WTC11 (cell line): ENCODE results near the gene ERVK3-1. TPM values are rescaled to one million over a fixed set of nuclear protein-coding genes. Genes with fewer than 3 reads are reported as not detected.
A peak's percentile ranks its signal among the peaks of the same experiment; 100 is the strongest.

Source experiments
- ARID4B ChIP-seq: sonication (generic); formaldehyde crosslinking; IDR thresholded peaks from 2 replicates; pipeline ENCODE4 v1.8.0; 2023; ENCODE audit warnings: missing genetic modification reagents, mild to moderate bottlenecking, borderline replicate concordance
- ATF2 ChIP-seq: sonication (generic); formaldehyde crosslinking; IDR thresholded peaks from 2 replicates; pipeline ENCODE4 v1.8.1; 2022; ENCODE audit warnings: low read depth, missing genetic modification reagents, borderline replicate concordance
- CBFB ChIP-seq: sonication (generic); formaldehyde crosslinking; IDR thresholded peaks from 2 replicates; pipeline ENCODE4 v1.8.1; 2022; ENCODE audit warnings: mild to moderate bottlenecking, low read depth, missing genetic modification reagents
- CDX4 ChIP-seq: fragments of 250-450 bp; sonication (Bioruptor Pico); IDR thresholded peaks from 2 replicates; pipeline ENCODE4 v1.9.0; 2021; ENCODE audit warnings: moderate library complexity, mild to moderate bottlenecking, inconsistent platforms, borderline replicate concordance
- CREM ChIP-seq: sonication (generic); formaldehyde crosslinking; IDR thresholded peaks from 2 replicates; pipeline ENCODE4 v1.8.1; 2022; ENCODE audit warnings: mild to moderate bottlenecking, missing genetic modification reagents, moderate library complexity
- ERG ChIP-seq: fragments of 250-450 bp; sonication (Bioruptor Pico); IDR thresholded peaks from 2 replicates; pipeline ENCODE4 v1.8.0; 2021; ENCODE audit warnings: mild to moderate bottlenecking
- ESRRA ChIP-seq: sonication (generic); formaldehyde crosslinking; IDR thresholded peaks from 2 replicates; pipeline ENCODE4 v1.8.1; 2022; ENCODE audit warnings: mild to moderate bottlenecking, missing genetic modification reagents, borderline replicate concordance
- FOXJ3 ChIP-seq: sonication (generic); formaldehyde crosslinking; IDR thresholded peaks from 2 replicates; pipeline ENCODE4 v1.9.0; 2021; ENCODE audit warnings: missing genetic modification reagents, mild to moderate bottlenecking, borderline replicate concordance
- FOXK1 ChIP-seq: sonication (generic); formaldehyde crosslinking; IDR thresholded peaks from 2 replicates; pipeline ENCODE4 v1.8.0; 2022; ENCODE audit warnings: mild to moderate bottlenecking, moderate library complexity, missing genetic modification reagents
- GABPB1 ChIP-seq: sonication (generic); formaldehyde crosslinking; IDR thresholded peaks from 2 replicates; pipeline ENCODE4 v1.8.1; 2023; ENCODE audit warnings: mild to moderate bottlenecking, missing genetic modification reagents
- GRHL2 ChIP-seq: fragments of 250-450 bp; sonication (Bioruptor Pico); IDR thresholded peaks from 2 replicates; pipeline ENCODE4 v1.8.0; 2022; ENCODE audit warnings: mild to moderate bottlenecking, moderate library complexity; ENCODE audit not compliant: insufficient replicate concordance, severe bottlenecking
- GTF2I ChIP-seq: fragments of 250-450 bp; sonication (Bioruptor Pico); conservative IDR thresholded peaks from 2 replicates; pipeline ENCODE4 v1.4.0; 2021; ENCODE audit warnings: mild to moderate bottlenecking
- HMGA2 ChIP-seq: fragments of 250-450 bp; sonication (Bioruptor Pico); IDR thresholded peaks from 2 replicates; pipeline ENCODE4 v1.4.0; 2021; ENCODE audit warnings: mild to moderate bottlenecking, moderate library complexity
- JUN ChIP-seq: sonication (generic); formaldehyde crosslinking; IDR thresholded peaks from 2 replicates; pipeline ENCODE4 v1.8.0; 2023; ENCODE audit warnings: mild to moderate bottlenecking, missing genetic modification reagents
- KAT7 ChIP-seq: sonication (generic); formaldehyde crosslinking; IDR thresholded peaks from 2 replicates; pipeline ENCODE4 v1.8.1; 2023; ENCODE audit warnings: missing genetic modification reagents, mild to moderate bottlenecking, borderline replicate concordance
- NFE2L1 ChIP-seq: sonication (generic); formaldehyde crosslinking; IDR thresholded peaks from 2 replicates; pipeline ENCODE4 v1.8.1; 2023; ENCODE audit warnings: missing genetic modification reagents
- NR3C1 ChIP-seq: sonication (generic); formaldehyde crosslinking; conservative IDR thresholded peaks from 2 replicates; pipeline ENCODE4 v1.8.1; 2023; ENCODE audit warnings: low read depth, mild to moderate bottlenecking, missing genetic modification reagents
- PRRX2 ChIP-seq: fragments of 250-450 bp; sonication (Bioruptor Pico); IDR thresholded peaks from 2 replicates; pipeline ENCODE4 v1.8.0; 2021; ENCODE audit warnings: mild to moderate bottlenecking
- SMAD3 ChIP-seq: sonication (generic); formaldehyde crosslinking; IDR thresholded peaks from 2 replicates; pipeline ENCODE4 v1.8.0; 2022; ENCODE audit warnings: missing genetic modification reagents, mild to moderate bottlenecking, borderline replicate concordance
- SMAD4 ChIP-seq: sonication (generic); formaldehyde crosslinking; IDR thresholded peaks from 2 replicates; pipeline ENCODE4 v1.8.0; 2022; ENCODE audit warnings: mild to moderate bottlenecking, missing genetic modification reagents
- TEAD4 ChIP-seq: sonication (generic); formaldehyde crosslinking; IDR thresholded peaks from 2 replicates; pipeline ENCODE4 v1.8.0; 2022; ENCODE audit warnings: mild to moderate bottlenecking, missing genetic modification reagents
- USF2 ChIP-seq: sonication (generic); formaldehyde crosslinking; IDR thresholded peaks from 2 replicates; pipeline ENCODE4 v1.8.1; 2023; ENCODE audit warnings: mild to moderate bottlenecking, missing genetic modification reagents, moderate library complexity
- ZBTB21 ChIP-seq: sonication (generic); formaldehyde crosslinking; IDR thresholded peaks from 2 replicates; pipeline ENCODE4 v1.8.1; 2023; ENCODE audit warnings: mild to moderate bottlenecking, missing genetic modification reagents, borderline replicate concordance
- ZNF121 ChIP-seq: sonication (generic); formaldehyde crosslinking; IDR thresholded peaks from 2 replicates; pipeline ENCODE4 v1.8.0; 2023; ENCODE audit warnings: missing genetic modification reagents
- ZNF263 ChIP-seq: sonication (generic); formaldehyde crosslinking; IDR thresholded peaks from 2 replicates; pipeline ENCODE4 v1.8.1; 2022; ENCODE audit warnings: low read depth, mild to moderate bottlenecking, moderate library complexity, missing genetic modification reagents
- ZNF416 ChIP-seq: fragments of 250-450 bp; sonication (Bioruptor Pico); IDR thresholded peaks from 2 replicates; pipeline ENCODE4 v1.9.0; 2021; ENCODE audit warnings: mild to moderate bottlenecking, inconsistent platforms
- ZNF423 ChIP-seq: fragments of 250-450 bp; sonication (Bioruptor Pico); IDR thresholded peaks from 2 replicates; pipeline ENCODE4 v2.1.2; 2022; ENCODE audit warnings: mild to moderate bottlenecking, moderate library complexity
- total RNA-seq: library from RNA; stranded (reverse); gene quantifications from 3 replicates; pipeline ENCODE4 v1.2.3, GENCODE V29; 2021
- TF ChIP-seq, protein P1 (sequence below): sonication (generic); formaldehyde crosslinking; IDR thresholded peaks from 2 replicates; pipeline ENCODE4 v1.8.0; 2022; ENCODE audit warnings: mild to moderate bottlenecking, missing genetic modification reagents
- TF ChIP-seq, protein P2 (sequence below): sonication (generic); formaldehyde crosslinking; IDR thresholded peaks from 2 replicates; pipeline ENCODE4 v1.8.1; 2022; ENCODE audit warnings: missing genetic modification reagents, borderline replicate concordance

The ERVK3-1 gene
- total RNA-seq, 1 experiment from 2014 or later, result 26.0 TPM

DNA sequence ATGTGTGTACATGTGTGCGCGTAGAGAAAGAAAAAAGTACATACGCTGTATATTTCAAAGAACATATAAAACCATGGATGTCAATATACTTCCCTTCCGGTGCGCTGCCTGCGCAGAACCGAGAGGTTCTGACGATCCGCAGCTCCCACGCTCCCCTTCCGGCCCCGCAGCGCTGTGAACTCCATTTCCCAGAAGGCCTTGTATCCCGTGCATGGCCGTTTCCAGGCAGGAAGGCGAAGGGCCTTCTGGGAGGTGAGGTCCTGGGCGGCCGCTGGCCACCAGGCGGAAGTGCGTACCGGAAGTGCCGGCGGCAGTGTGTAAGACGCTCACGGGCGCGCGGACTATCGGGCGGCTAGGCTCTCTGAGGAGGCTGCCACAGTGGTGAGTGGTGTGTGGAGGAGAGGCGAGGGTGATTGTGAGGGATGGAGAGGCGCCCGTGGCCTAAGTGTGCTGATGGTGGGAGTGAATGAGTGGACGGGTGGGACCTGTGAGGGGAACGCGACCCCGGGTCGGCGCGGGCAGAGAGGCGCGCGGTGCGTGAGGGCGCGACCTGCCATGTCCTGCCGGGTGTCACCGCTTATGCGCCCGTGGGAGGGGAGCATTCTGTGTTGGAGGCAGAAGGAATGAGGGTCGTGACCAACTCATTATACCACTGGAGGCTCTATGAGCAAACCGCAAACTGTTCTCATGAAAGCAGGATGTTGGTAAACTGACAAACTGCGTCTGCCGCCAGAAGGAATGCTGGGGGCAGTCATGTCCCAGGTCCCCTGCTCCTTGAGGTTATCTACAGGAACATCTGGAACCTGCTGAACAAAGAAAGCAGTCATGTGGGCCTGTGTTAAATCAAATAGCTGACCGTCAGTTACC lies at the start of gene ERVK3-1 (continued):
- TF ChIP-seq SMAD4 (no peak), NR3C1 (CRISPR knock-in tag) (no peak), CBFB (CRISPR knock-in tag) (no peak), ESRRA (CRISPR knock-in tag) (no peak), GRHL2 (CRISPR knock-in tag) (no peak), USF2 (peak; percentile 71), FOXK1 (CRISPR knock-in tag) (peak; percentile 83), ZNF416 (CRISPR knock-in tag) (no peak), ZBTB21 (0 out of 2 replicates have a peak, but pooled peaks have one; percentile 67), CDX4 (CRISPR knock-in tag) (no peak), TEAD4 (no peak), ZNF423 (CRISPR knock-in tag) (no peak), ATF2 (CRISPR knock-in tag) (no peak), ERG (no peak), PRRX2 (CRISPR knock-in tag) (no peak), ARID4B (CRISPR knock-in tag) (peak; percentile 95), KAT7 (CRISPR knock-in tag) (no peak), HMGA2 (CRISPR knock-in tag) (no peak), SMAD3 (CRISPR knock-in tag) (peak; percentile 50; the same call in 1 of the 2 replicates), ZNF263 (no peak), FOXJ3 (CRISPR knock-in tag) (no peak), NFE2L1 (CRISPR knock-in tag) (peak; percentile 89), GABPB1 (CRISPR knock-in tag) (peak; percentile 59; the same call in 1 of the 2 replicates), CREM (peak; percentile 76; the same call in 1 of the 2 replicates), JUN (CRISPR knock-in tag) (0 out of 2 replicates have a peak, but pooled peaks have one; percentile 26), ZNF121 (0 out of 2 replicates have a peak, but pooled peaks have one; percentile 21), GTF2I (CRISPR knock-in tag) (no peak)
- TF ChIP-seq, protein P1, sequence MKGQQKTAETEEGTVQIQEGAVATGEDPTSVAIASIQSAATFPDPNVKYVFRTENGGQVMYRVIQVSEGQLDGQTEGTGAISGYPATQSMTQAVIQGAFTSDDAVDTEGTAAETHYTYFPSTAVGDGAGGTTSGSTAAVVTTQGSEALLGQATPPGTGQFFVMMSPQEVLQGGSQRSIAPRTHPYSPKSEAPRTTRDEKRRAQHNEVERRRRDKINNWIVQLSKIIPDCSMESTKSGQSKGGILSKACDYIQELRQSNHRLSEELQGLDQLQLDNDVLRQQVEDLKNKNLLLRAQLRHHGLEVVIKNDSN (CRISPR knock-in tag), result peak; percentile 66
- TF ChIP-seq, protein P2, sequence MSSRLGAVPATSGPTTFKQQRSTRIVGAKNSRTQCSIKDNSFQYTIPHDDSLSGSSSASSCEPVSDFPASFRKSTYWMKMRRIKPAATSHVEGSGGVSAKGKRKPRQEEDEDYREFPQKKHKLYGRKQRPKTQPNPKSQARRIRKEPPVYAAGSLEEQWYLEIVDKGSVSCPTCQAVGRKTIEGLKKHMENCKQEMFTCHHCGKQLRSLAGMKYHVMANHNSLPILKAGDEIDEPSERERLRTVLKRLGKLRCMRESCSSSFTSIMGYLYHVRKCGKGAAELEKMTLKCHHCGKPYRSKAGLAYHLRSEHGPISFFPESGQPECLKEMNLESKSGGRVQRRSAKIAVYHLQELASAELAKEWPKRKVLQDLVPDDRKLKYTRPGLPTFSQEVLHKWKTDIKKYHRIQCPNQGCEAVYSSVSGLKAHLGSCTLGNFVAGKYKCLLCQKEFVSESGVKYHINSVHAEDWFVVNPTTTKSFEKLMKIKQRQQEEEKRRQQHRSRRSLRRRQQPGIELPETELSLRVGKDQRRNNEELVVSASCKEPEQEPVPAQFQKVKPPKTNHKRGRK (CRISPR knock-in tag), result no peak
